ENCODE data around the gene FAM20B.

DNA sequence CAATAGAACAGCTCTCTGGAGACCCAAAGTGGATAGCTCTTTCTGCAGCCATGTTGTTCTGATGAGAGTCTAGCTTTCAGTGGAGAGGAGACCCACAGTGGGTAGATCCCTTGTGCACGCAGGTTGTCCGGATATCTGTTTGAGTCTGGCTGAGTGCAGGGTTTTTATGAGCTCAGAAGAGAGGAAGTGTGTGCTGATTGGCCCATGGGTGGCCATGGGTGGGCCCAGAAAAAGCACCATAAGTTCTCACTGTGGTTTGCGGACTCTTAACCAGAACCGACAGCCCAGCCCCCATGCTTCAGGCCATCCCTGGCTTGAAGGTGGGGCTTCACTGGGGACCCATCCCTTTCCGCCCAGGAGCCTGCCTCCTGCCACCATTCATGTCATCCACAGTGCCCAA lies 17.0 kb downstream of the FAM20B start:
- no peak for TF ChIP-seq CTCF (IDR thresholded peaks at IDR 0.05)
- TF ChIP-seq POLR2A (IDR thresholded peaks at IDR 0.05) = no peak
- no peak for TF ChIP-seq EP300 (IDR thresholded peaks at IDR 0.05)

Measured in sigmoid colon (tissue), 4 donors.